D721Med (cell line): ENCODE results near the gene FMN1.

Source experiments
- DNase-seq: peaks from one replicate; pipeline ENCODE4 v3.0.0; 2011; ENCODE audit warnings: low spot score; ENCODE audit not compliant: insufficient read length
- FAIRE-seq: peaks from 2 replicates; lab custom pipeline; 2011; peaks lifted over from hg19 to GRCh38; lab: Jason Lieb, UNC
- CTCF ChIP-seq: IDR thresholded peaks from 2 replicates; pipeline ENCODE4 v1.5.1; 2012; ENCODE audit warnings: mild to moderate bottlenecking, control low read depth; ENCODE audit not compliant: insufficient read depth; ENCODE audit errors: missing control alignments

The FMN1 gene

GRCh38 chr15:33234020-33234461 is 39.5 kb upstream of the FMN1 start:
- DNase-seq (no peak), FAIRE-seq (no peak)
- TF ChIP-seq CTCF = peak; percentile 46

GRCh38 chr15:33226559-33227181 is 32.2 kb upstream of the FMN1 start:
- peak; percentile 26 for TF ChIP-seq CTCF
- no peak for FAIRE-seq
- DNase-seq = no peak

GRCh38 chr15:33218071-33218491 is 23.6 kb upstream of the FMN1 start:
- no peak for DNase-seq
- TF ChIP-seq CTCF = no peak
- FAIRE-seq = no peak

GRCh38 chr15:33215941-33216872 is 21.7 kb upstream of the FMN1 start:
- FAIRE-seq = peak; percentile 56
- DNase-seq = no peak
- TF ChIP-seq CTCF = peak; percentile 48

- DNase-seq (no peak), FAIRE-seq (no peak)
- TF ChIP-seq CTCF = no peak
Observed at GRCh38 chr15:33211176-33211808, 16.8 kb upstream of the FMN1 start.

- no peak for TF ChIP-seq CTCF
- FAIRE-seq (no peak), DNase-seq (no peak)
Observed at GRCh38 chr15:33209575-33210481, 15.3 kb upstream of the FMN1 start.
